HepG2 (cell line): ENCODE results near the gene ZAR1L. TPM values are rescaled to one million over a fixed set of nuclear protein-coding genes. Genes with fewer than 3 reads are reported as not detected.

Source experiments
- ATAC-seq: fragments of 200-7000 bp; cut with Tn5 transposase; 3 replicates; pipeline ENCODE4 v1.9.1; 2020; ENCODE audit warnings: mild to moderate bottlenecking, moderate library complexity
- BruUV-seq: library from RNA; stranded (reverse); fragments of 400-500 nt; replicated peaks from 2 replicates; lab custom pipeline; 2021; lab: Mats Ljungman, UMichigan
- CTCF ChIA-PET: fragments of 300-600 bp; formaldehyde crosslinking; extraction: SDS; loops from one replicate; lab custom pipeline; 2021; ENCODE audit warnings: low total read pairs, inconsistent platforms, low intra/inter-chr PET ratio; lab: Yijun Ruan, JAX
- POLR2A ChIA-PET: fragments of 350-600 bp; sonication (Branson Sonifier 250); formaldehyde crosslinking; loops from one replicate; lab custom pipeline; 2020; ENCODE audit warnings: antibody characterized with exemption, inconsistent platforms; lab: Yijun Ruan, JAX
- DNase-seq: peaks from one replicate; pipeline ENCODE4 v3.0.0-alpha.2; 2015; ENCODE audit warnings: low spot score
- FAIRE-seq: peaks from 3 replicates; lab custom pipeline; 2011; peaks lifted over from hg19 to GRCh38; lab: Jason Lieb, UNC
- H2AFZ ChIP-seq: one replicate; pipeline ENCODE4 v1.6.1; 2011; ENCODE audit warnings: low read length, inconsistent platforms
- H3K27ac ChIP-seq: fragments of 300-600 bp; 3 replicates; pipeline ENCODE4 v1.8.0; 2011; ENCODE audit warnings: mixed run types, mild to moderate bottlenecking, mixed read lengths, low read length, inconsistent platforms; ENCODE audit not compliant: insufficient read depth; ENCODE audit errors: extremely low read length
- H3K27me3 ChIP-seq, 2 experiments: fragments of 200-600 bp in 1 of 2; 2 replicates in 1 of 2; 3 replicates in 1 of 2; pipeline versions ENCODE4 v1.6.0 to v1.8.0; 2011; ENCODE audit warnings: low read length in 2 of 2, mild to moderate bottlenecking in 2 of 2, moderate library complexity in 2 of 2, inconsistent platforms in 1 of 2; ENCODE audit not compliant: insufficient read depth in 2 of 2, control insufficient read depth in 1 of 2
- H3K36me3 ChIP-seq, 2 experiments: fragments of 200-600 bp in 1 of 2; replicated peaks in 1 of 2; 2 replicates in 1 of 2; 3 replicates in 1 of 2; pipeline versions ENCODE4 v1.5.1 to v1.8.0; 2011; ENCODE audit warnings: low read length in 2 of 2, inconsistent platforms in 1 of 2; ENCODE audit not compliant: insufficient read depth in 2 of 2, control insufficient read depth in 1 of 2
- H3K4me1 ChIP-seq: 2 replicates; pipeline ENCODE4 v1.5.1; 2012; ENCODE audit warnings: low read length, inconsistent platforms; ENCODE audit not compliant: insufficient read depth
- H3K4me2 ChIP-seq: 2 replicates; pipeline ENCODE4 v1.6.0; 2011; ENCODE audit warnings: low read depth, low read length, inconsistent platforms
- H3K4me3 ChIP-seq, 3 experiments: fragments of 200-600 bp in 1 of 3; sonication (generic), shearing (Covaris generic) in 1 of 3; replicated peaks in 1 of 3; 2 replicates each; pipeline ENCODE4 v1.5.1; 2011 to 2016; ENCODE audit warnings: low read length in 3 of 3, inconsistent platforms in 2 of 3, low read depth in 2 of 3, mild to moderate bottlenecking in 2 of 3, control low read depth in 1 of 3, mixed read lengths in 1 of 3; ENCODE audit not compliant: insufficient read depth in 1 of 3
- H3K79me2 ChIP-seq: one replicate; pipeline ENCODE4 v1.6.1; 2011; ENCODE audit warnings: low read length, inconsistent platforms; ENCODE audit not compliant: insufficient read depth
- H3K9ac ChIP-seq: 2 replicates; pipeline ENCODE4 v1.6.0; 2011; ENCODE audit warnings: mild to moderate bottlenecking, low read depth, low read length, inconsistent platforms; ENCODE audit not compliant: insufficient read depth
- H3K9me3 ChIP-seq: 2 replicates; pipeline ENCODE4 v1.5.1; 2012; ENCODE audit warnings: mild to moderate bottlenecking, low read length
- H4K20me1 ChIP-seq: 2 replicates; pipeline ENCODE4 v1.6.0; 2011; ENCODE audit warnings: inconsistent platforms, mild to moderate bottlenecking, low read length, moderate library complexity; ENCODE audit not compliant: insufficient read depth
- CREB3 ChIP-seq: sonication (generic); formaldehyde crosslinking; IDR thresholded peaks from 2 replicates; pipeline ENCODE4 v1.5.0; 2020; ENCODE audit warnings: missing genetic modification reagents
- CREM ChIP-seq, 2 experiments: sonication (generic) in 1 of 2; formaldehyde crosslinking in 1 of 2; IDR thresholded peaks; 2 replicates each; pipeline versions ENCODE4 v1.4.0 to v1.6.1; 2016 to 2020; ENCODE audit warnings: antibody characterized with exemption in 1 of 2, mild to moderate bottlenecking in 1 of 2, missing genetic modification reagents in 1 of 2
- GLMP ChIP-seq: sonication (generic); formaldehyde crosslinking; IDR thresholded peaks from 2 replicates; pipeline ENCODE4 v1.9.0; 2021; ENCODE audit warnings: missing genetic modification reagents, mild to moderate bottlenecking, borderline replicate concordance
- GPN1 ChIP-seq: sonication (generic); formaldehyde crosslinking; IDR thresholded peaks from 2 replicates; pipeline ENCODE4 v1.5.1; 2020; ENCODE audit warnings: missing genetic modification reagents, borderline replicate concordance
- HOMEZ ChIP-seq: IDR thresholded peaks from 2 replicates; pipeline ENCODE4 v1.6.1; 2016; ENCODE audit warnings: low read depth
- JDP2 ChIP-seq: sonication (generic); formaldehyde crosslinking; IDR thresholded peaks from 2 replicates; pipeline ENCODE4 v1.8.1; 2022; ENCODE audit warnings: missing genetic modification reagents, borderline replicate concordance
- MLX ChIP-seq: IDR thresholded peaks from 2 replicates; pipeline ENCODE4 v1.6.1; 2016
- MTF2 ChIP-seq: sonication (generic); formaldehyde crosslinking; IDR thresholded peaks from 2 replicates; pipeline ENCODE4 v1.5.0; 2020; ENCODE audit warnings: missing genetic modification reagents, borderline replicate concordance
- SP5 ChIP-seq: IDR thresholded peaks from 2 replicates; pipeline ENCODE4 v1.6.1; 2016; ENCODE audit warnings: low read depth, borderline replicate concordance
- ZBTB25 ChIP-seq: IDR thresholded peaks from 2 replicates; pipeline ENCODE4 v1.6.1; 2018; ENCODE audit warnings: missing genetic modification reagents
- ZNF17 ChIP-seq: sonication (generic); formaldehyde crosslinking; IDR thresholded peaks from 2 replicates; pipeline ENCODE4 v1.5.0; 2020; ENCODE audit warnings: mild to moderate bottlenecking, missing genetic modification reagents
- ZNF253 ChIP-seq: sonication (generic); formaldehyde crosslinking; IDR thresholded peaks from 2 replicates; pipeline ENCODE4 v1.8.0; 2022; ENCODE audit warnings: mild to moderate bottlenecking, missing genetic modification reagents, borderline replicate concordance
- ZNF263 ChIP-seq: sonication (generic); formaldehyde crosslinking; IDR thresholded peaks from 2 replicates; pipeline ENCODE4 v1.4.0; 2020; ENCODE audit warnings: missing genetic modification reagents
- ZNF772 ChIP-seq: sonication (generic); formaldehyde crosslinking; IDR thresholded peaks from 2 replicates; pipeline ENCODE4 v1.5.0; 2020; ENCODE audit warnings: mild to moderate bottlenecking, missing genetic modification reagents
- ZSCAN31 ChIP-seq: sonication (generic); formaldehyde crosslinking; IDR thresholded peaks from 2 replicates; pipeline ENCODE4 v1.5.0; 2020; ENCODE audit warnings: low read depth, mild to moderate bottlenecking, missing genetic modification reagents
- WGBS: methylation state at CpG from one replicate; pipeline ENCODE4 v1.1.6; 2017; ENCODE audit warnings: low lambda C conversion rate; 5-methylcytosine and 5-hydroxymethylcytosine counted together
- in situ Hi-C: cut with HindIII; loops from 2 replicates; pipeline ENCODE4 v1.10.0; 2017; ENCODE audit warnings: low pct_unique_long_range_greater_than_20kb; ENCODE audit not compliant: extremely low pct_ligation_motif_present
- intact Hi-C: fragments of 100-400 bp; cut with micrococcal nuclease; formaldehyde crosslinking; loops from one replicate; pipeline ENCODE4 v1.10.0; 2022; ENCODE audit not compliant: unreplicated experiment
- polyA plus RNA-seq, 8 experiments: library from polyadenylated mRNA; depleted of rRNA in 3 of 8; stranded (reverse) in 7 of 8; unstranded in 1 of 8; fragments of >200 nt; fragmentation: Illumina TruSeq in 4 of 8; extraction: Trizol in 4 of 8; gene quantifications; 2 replicates each; pipeline versions ENCODE4 v1.2.1 to v1.2.3, GENCODE V29; 2011 to 2016; ENCODE audit warnings: low read depth in 4 of 8, missing spikeins in 1 of 8, mixed read lengths in 1 of 8; ENCODE audit not compliant: insufficient read depth in 1 of 8
- total RNA-seq, 5 experiments: library from RNA; depleted of rRNA; stranded (reverse); fragments of >200 nt; fragmentation: Illumina TruSeq; extraction: Trizol; gene quantifications; 2 replicates each; pipeline ENCODE4 v1.2.3, GENCODE V29; 2016; ENCODE audit warnings: low read depth in 1 of 5

Gene ZAR1L
- total and polyA plus RNA-seq, 2 of the 13 experiments (the other 11 are each of a cell fraction or from before 2014, with no cell fraction given), result 0.09 TPM; not detected in 1

- TF ChIP-seq CREB3 (no peak), HOMEZ (CRISPR knock-in tag) (no peak), GPN1 (no peak)
Observed at GRCh38 chr13:32264407-32264806, 50.8 kb downstream of the ZAR1L start (continued).

GRCh38 chr13:32262619-32263018 lies 52.5 kb downstream of the ZAR1L start:
- in situ Hi-C loops (no loop called here), intact Hi-C loops (no loop called here)
- ChIA-PET POLR2A (no interaction called here), CTCF (no interaction called here)
- DNase-seq (no peak), ATAC-seq (no peak), FAIRE-seq (no peak)
- Histone ChIP-seq H3K79me2 (no peaks in the 10 kb centered on the region), H3K36me3 (no peaks in the 10 kb centered on the region; a peak in 1 of 5 replicates), H4K20me1 (no peaks in the 10 kb centered on the region), H3K4me1 (peaks cover 93% of the 10 kb centered on the region), H2AFZ (no peak overlapping the region), H3K9ac (no peak overlapping the region), H3K4me3 (no peak overlapping the region), H3K4me2 (no peak overlapping the region), H3K27me3 (no peaks in the 10 kb centered on the region), H3K9me3 (no peaks in the 10 kb centered on the region), H3K27ac (peak overlapping the region; percentile 62)
- WGBS, result 100% methylated on average over 1 of the region's 1 CpG
- BruUV-seq, result no TSS peak
- no peak for TF ChIP-seq CREM (IDR thresholded peaks at IDR 0.05)
- TF ChIP-seq CREM (CRISPR knock-in tag; IDR thresholded peaks at IDR 0.05), result no peak
- TF ChIP-seq ZSCAN31 (CRISPR knock-in tag), result no peak
- no peak for TF ChIP-seq ZNF253
- TF ChIP-seq ZBTB25 (CRISPR knock-in tag), result no peak
- TF ChIP-seq ZNF263, result no peak
- TF ChIP-seq ZNF772 (CRISPR knock-in tag), result no peak
- no peak for TF ChIP-seq GLMP
- no peak for TF ChIP-seq ZNF17 (CRISPR knock-in tag)
- TF ChIP-seq JDP2 (CRISPR knock-in tag), result no peak
- TF ChIP-seq MLX (CRISPR knock-in tag), result no peak
- TF ChIP-seq MTF2 (CRISPR knock-in tag), result no peak
- TF ChIP-seq SP5 (CRISPR knock-in tag), result no peak
